ENCODE data around the gene LUC7L. TPM values are rescaled to one million over a fixed set of nuclear protein-coding genes. Genes with fewer than 3 reads are reported as not detected.
"Not testable (repeated sequence)": the region's sequence is repeated elsewhere in the genome, so short reads cannot be mapped to it uniquely, and the experiment has no call there.

The LUC7L gene
- total RNA-seq, 1 donor from 2014 or later: 87.9 TPM

DNA sequence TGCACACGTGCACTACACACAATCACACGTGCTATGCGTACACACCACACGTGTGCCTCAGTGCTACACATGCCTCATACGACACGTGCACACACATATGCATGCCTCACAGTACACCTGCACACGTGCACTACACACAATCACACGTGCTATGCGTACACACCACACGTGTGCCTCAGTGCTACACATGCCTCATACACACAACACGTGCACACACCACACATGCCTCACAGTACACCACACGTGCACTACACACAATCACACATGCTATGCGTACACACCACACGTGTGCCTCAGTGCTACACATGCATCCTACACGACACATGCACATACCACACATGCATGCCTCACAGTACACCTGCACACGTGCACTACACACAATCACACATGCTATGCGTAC lies 38.3 kb upstream of the LUC7L start:
- H3K27ac Mint-ChIP-seq: not testable (repeated sequence)

DNA sequence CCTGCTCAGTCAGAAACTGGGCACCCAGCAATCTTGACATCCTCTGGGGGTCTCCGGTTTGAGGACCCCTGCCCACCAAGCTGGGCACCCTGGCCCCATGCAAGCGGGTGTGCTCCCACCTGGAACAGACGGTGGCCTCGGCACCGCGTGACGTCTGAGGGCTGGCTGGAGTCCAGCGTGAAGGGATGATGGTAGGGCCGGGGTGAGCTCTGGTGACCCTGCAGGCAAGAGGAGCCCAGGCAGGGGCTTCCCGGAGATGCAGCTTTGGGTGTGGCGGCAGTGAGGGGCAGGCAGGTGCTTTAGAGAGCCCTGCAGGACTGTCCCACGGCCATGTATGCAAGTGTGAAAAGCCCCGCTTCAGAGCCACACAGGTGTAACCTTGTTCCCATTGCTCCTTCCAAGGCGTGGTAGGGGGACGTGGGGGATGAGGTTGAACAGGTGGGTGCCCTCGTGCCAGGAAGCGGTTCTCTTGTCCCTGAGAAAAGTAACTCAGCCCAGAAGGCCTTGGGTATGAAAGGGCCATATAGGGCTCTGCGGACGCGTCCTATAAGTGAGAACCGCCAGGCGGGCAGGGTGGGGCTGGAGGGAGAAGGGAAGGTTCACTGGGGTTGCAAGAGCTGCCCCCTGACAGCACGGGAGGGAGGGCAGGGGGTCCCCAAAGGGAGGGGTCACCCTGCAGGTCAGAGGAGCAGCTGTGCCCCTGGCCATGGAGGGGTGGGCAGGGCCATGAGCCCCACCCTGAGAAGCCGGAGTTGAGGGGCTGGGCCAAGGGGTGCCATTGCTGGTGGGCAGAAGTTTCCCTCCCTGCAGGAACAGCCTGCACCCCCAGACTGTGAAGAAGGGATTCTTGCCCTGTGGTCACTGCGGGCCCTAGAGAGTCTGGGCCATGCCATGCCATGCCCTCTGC lies 37.3 kb upstream of the LUC7L start:
- H3K9me3 Mint-ChIP-seq: no peaks in the 10 kb centered on the region
- no peak overlapping the region for H3K27ac Mint-ChIP-seq
- intact Hi-C loops (cut with micrococcal nuclease): no loop called here
- no peak overlapping the region for H3K4me3 Mint-ChIP-seq
- H3K4me1 Mint-ChIP-seq: no peaks in the 10 kb centered on the region
- H3K36me3 Mint-ChIP-seq (ENCODE audit: low read depth): no peaks in the 10 kb centered on the region
- no peaks in the 10 kb centered on the region for H3K27me3 Mint-ChIP-seq
- no peak for DNase-seq

More for the DNA sequence above, 38.3 kb upstream of the LUC7L start:
- H3K4me1 Mint-ChIP-seq; intact Hi-C loops (cut with micrococcal nuclease); H3K27me3 Mint-ChIP-seq; H3K36me3 Mint-ChIP-seq (ENCODE audit: low read depth); H3K9me3 Mint-ChIP-seq; DNase-seq; H3K4me3 Mint-ChIP-seq: not testable (repeated sequence)

DNA sequence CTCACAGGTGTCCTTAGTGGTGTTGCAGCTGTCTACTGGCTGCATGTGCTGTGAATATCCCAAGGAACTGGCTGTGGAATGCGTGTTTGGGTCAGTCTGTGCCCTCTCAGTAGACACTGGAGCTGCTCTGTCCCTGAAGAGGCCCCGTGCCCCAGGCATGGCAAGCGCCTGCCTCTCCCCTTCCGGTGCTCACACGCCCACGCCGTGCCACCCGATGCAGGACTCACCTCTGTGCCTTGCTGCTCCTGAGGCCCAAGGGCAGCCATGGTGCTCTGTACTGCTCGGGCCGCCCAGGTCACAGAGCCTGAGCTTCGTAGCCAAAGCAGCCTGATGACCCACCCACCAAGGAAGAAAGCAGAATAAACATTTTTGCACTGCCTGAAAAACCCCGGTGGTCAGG lies 36.5 kb upstream of the LUC7L start:
- H3K4me3 Mint-ChIP-seq: no peak overlapping the region
- H3K27me3 Mint-ChIP-seq: no peaks in the 10 kb centered on the region
- no peak overlapping the region for H3K27ac Mint-ChIP-seq
- H3K9me3 Mint-ChIP-seq: no peaks in the 10 kb centered on the region
- intact Hi-C loops (cut with micrococcal nuclease): no loop called here
- DNase-seq: no peak
- H3K36me3 Mint-ChIP-seq (ENCODE audit: low read depth): no peaks in the 10 kb centered on the region
- H3K4me1 Mint-ChIP-seq: no peaks in the 10 kb centered on the region

DNA sequence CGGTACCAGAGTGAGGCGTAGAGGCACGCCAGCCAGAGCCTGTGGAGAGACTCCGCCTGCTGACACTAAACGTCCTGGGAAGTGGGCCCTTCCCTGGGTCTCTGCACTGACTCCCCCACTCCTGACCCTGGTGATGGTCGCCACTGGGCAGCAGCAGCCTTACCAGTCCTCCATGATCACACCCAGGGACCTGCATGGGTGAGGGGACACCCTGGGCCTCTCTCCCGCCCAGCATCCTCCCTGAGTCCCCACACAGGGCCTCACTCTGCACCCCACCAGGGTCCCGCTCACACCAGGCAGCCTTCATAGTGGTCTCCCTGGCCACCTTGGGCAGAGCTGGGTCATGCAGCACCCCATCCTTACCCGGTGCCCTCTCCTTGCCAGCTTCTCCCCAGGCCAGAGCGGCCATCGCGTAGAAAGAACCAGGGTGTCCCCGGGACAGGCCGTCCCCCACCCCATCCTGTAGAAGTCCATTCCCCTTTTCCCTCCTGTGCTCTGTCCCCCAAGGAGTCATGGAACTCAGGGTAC lies 35.8 kb upstream of the LUC7L start:
- no peak for DNase-seq
- intact Hi-C loops (cut with micrococcal nuclease): no loop called here
- no peaks in the 10 kb centered on the region for H3K4me1 Mint-ChIP-seq
- H3K9me3 Mint-ChIP-seq: no peaks in the 10 kb centered on the region
- H3K27me3 Mint-ChIP-seq: no peaks in the 10 kb centered on the region
- no peaks in the 10 kb centered on the region for H3K36me3 Mint-ChIP-seq (ENCODE audit: low read depth)
- no peak overlapping the region for H3K4me3 Mint-ChIP-seq
- no peak overlapping the region for H3K27ac Mint-ChIP-seq

DNA sequence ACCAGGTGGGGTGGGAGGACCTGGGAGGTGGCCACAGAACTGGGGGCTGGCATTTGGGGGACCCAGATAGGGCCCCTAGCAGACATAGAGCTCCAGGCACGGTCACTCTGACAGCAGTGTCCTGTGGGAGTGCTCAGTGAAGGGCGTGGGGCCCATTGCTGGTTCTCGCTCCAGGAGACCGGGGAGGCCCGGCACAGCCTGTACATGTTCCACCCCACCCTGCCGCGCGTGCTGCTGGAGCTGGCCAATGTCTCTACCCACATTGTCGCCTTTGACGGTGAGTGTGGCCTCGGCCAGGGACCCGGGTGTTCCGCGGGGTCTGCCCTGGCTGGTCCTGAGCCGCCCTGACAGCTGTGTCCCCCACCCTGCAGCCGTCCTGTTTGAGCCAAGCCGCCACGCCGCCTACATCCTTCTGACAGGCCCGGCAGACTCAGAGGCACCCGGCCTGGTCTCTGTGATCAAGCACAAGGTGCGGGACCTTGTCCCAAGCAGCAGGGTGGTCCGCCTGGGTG lies 35.2 kb upstream of the LUC7L start:
- DNase-seq: no peak
- Mint-ChIP-seq H3K27ac (no peak overlapping the region), H3K9me3 (no peaks in the 10 kb centered on the region), H3K36me3 (ENCODE audit: low read depth) (no peaks in the 10 kb centered on the region), H3K27me3 (no peaks in the 10 kb centered on the region), H3K4me3 (no peak overlapping the region), H3K4me1 (no peaks in the 10 kb centered on the region)
- intact Hi-C loops (cut with micrococcal nuclease): no loop called here

DNA sequence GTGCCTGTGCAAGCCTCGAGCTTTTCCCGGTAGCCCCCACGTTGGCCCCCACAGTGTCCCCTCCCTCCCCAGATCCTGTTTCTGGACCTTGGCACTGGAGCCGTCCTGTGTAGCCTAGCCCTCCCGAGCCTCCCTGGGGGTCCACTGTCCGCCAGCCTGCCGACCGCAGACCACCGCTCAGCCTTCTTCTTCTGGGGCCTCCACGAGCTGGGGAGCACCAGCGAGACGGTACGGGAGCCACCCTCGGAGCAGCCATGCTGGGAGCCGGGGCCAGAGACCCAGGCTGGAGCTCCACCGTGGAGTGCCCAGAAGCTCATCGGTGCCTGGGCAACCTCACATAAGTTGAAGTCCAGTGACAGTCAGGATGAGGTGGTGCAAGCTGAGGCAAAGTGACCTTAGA lies 34.7 kb upstream of the LUC7L start:
- Mint-ChIP-seq H3K4me3 (no peak overlapping the region), H3K27ac (no peak overlapping the region), H3K9me3 (no peaks in the 10 kb centered on the region), H3K27me3 (no peaks in the 10 kb centered on the region), H3K36me3 (ENCODE audit: low read depth) (no peaks in the 10 kb centered on the region), H3K4me1 (no peaks in the 10 kb centered on the region)
- no peak for DNase-seq
- intact Hi-C loops (cut with micrococcal nuclease): no loop called here

DNA sequence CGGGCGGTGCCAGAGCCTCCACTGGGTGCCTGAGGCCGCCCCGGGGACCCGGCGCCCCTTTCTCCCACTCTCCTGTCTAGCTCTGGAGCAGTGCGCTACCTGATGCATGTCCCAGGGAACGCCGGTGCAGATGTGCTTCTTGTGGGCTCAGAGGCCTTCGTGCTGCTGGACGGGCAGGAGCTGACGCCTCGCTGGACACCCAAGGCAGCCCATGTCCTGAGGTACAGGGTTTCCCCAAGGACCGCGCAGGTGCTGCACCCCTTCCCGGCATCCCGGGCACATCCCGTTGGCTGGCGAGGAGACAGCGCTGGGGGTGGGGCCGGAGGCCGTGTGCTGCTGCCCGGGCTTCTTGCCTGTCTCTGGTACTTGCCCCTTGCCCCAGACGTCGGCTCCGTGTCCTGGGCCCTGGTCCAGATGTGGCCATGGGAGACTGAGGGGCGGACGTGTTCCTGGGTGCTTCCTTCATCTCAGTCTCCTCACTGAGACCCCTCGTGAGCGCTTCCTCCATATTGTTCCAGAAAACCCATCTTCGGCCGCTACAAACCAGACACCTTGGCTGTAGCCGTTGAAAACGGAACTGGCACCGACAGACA lies 34.0 kb upstream of the LUC7L start:
- H3K4me1 Mint-ChIP-seq: no peaks in the 10 kb centered on the region
- H3K4me3 Mint-ChIP-seq: no peak overlapping the region
- no peaks in the 10 kb centered on the region for H3K27me3 Mint-ChIP-seq
- no peaks in the 10 kb centered on the region for H3K9me3 Mint-ChIP-seq
- intact Hi-C loops (cut with micrococcal nuclease): no loop called here
- no peak for DNase-seq
- H3K27ac Mint-ChIP-seq: no peak overlapping the region
- no peaks in the 10 kb centered on the region for H3K36me3 Mint-ChIP-seq (ENCODE audit: low read depth)

DNA sequence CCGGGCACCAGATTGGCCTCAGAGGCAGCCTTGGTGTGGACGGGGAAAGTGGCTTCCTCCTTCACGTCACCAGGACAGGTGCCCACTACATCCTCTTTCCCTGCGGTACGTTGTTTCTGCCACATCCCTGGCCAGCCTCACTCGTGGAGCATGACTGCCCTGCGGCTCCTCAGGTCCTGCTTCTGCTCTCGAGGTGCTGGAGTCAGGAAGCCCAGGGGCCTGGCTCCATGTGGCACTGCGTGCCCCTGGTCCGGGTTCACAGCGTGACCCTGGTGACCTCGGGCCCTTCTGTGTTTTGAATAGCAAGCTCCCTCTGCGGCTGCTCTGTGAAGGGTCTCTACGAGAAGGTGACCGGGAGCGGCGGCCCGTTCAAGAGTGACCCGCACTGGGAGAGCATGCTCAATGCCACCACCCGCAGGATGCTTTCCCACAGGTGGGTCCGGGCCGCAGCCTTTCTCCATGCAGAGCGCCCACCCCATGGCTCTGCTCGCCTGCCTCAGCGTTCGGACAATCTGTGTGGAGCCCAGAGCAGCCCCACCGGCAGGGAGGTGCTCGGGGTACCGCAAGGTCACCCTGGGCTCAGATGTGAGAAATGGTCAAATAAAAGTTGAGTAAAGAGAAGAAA lies 33.0 kb upstream of the LUC7L start:
- Mint-ChIP-seq H3K4me1 (no peaks in the 10 kb centered on the region), H3K27ac (no peak overlapping the region), H3K9me3 (no peaks in the 10 kb centered on the region), H3K4me3 (no peak overlapping the region), H3K36me3 (ENCODE audit: low read depth) (no peaks in the 10 kb centered on the region), H3K27me3 (no peaks in the 10 kb centered on the region)
- intact Hi-C loops (cut with micrococcal nuclease): no loop called here
- DNase-seq: no peak

DNA sequence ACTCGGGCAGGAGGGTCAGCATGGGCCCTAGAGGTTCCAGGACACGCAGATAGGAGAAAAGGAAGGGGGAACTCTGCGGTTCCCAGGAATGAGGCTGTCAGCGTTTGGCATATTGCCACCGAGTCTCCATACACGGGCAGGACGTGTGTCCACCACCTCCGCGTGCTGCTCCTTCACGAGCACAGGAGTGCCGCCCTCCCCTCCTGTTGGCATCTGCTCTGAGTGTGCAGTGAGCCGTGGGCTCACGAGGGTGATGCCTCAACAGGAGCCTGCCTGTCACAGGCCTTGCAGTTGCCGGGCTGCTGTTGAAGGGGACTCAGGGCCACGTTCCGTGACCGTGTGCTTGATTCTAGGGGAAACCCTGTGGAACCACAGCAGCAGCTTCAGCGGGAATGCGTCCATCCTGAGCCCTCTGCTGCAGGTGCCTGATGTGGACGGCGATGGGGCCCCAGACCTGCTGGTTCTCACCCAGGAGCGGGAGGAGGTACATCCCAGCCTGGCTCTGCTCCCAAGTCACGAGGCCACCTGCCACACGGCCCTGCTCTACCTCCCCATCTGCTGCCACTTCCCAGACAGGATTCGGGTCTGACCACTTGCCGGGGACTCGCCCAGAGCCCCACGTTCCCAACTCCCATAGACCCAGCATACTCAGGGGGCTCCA lies 31.9 kb upstream of the LUC7L start:
- Mint-ChIP-seq H3K9me3 (no peaks in the 10 kb centered on the region), H3K4me3 (no peak overlapping the region), H3K27me3 (no peaks in the 10 kb centered on the region), H3K4me1 (no peaks in the 10 kb centered on the region), H3K36me3 (ENCODE audit: low read depth) (peaks cover under 1% of the 10 kb centered on the region), H3K27ac (no peak overlapping the region)
- no peak for DNase-seq
- intact Hi-C loops (cut with micrococcal nuclease): no loop called here

DNA sequence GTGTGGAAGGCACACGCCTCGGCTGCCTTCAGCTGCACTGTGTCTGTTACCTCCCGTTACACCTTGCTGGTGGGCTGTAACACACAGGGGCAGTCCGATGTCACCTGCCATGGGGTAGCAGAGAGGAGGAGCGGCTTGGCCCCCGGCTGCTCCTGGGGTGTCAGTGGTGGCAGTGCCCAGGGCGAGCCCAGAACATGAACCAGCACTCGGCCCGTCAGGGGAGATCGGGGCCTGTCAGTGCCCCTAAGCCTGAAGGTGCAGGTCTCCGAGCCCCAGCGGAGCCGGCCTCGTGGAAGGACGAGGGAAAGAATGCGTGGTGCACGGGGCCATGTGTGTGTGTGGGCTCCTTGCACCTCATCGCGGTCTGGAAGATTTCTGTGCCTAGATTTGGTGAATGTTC lies 31.1 kb upstream of the LUC7L start:
- intact Hi-C loops (cut with micrococcal nuclease): no loop called here
- Mint-ChIP-seq H3K27ac (no peak overlapping the region), H3K9me3 (no peaks in the 10 kb centered on the region), H3K4me1 (peaks cover 2% of the 10 kb centered on the region), H3K36me3 (ENCODE audit: low read depth) (peaks cover 5% of the 10 kb centered on the region), H3K4me3 (no peak overlapping the region), H3K27me3 (no peaks in the 10 kb centered on the region)
- no peak for DNase-seq

DNA sequence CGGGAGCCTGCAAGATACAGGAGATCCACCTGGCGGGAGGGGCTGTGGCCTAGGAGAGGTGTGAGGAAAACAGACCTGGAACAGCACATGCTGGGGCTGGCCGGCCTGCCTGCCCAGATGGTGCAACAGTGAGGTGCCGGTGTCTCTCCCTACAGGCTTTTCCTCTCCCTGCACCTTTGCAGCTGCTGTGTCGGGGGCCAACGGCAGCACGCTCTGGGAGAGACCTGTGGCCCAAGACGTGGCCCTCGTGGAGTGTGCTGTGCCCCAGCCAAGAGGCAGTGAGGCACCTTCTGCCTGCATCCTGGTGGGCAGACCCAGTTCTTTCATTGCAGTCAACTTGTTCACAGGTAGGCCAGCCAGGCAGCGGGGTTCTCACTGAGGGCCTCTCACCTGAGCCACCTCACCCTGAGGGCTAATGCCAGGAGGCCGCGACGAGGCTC lies 30.6 kb upstream of the LUC7L start:
- intact Hi-C loops (cut with micrococcal nuclease): no loop called here
- Mint-ChIP-seq H3K9me3 (no peaks in the 10 kb centered on the region), H3K36me3 (ENCODE audit: low read depth) (peaks cover 8% of the 10 kb centered on the region), H3K4me3 (no peak overlapping the region), H3K27ac (no peak overlapping the region), H3K4me1 (peaks cover 4% of the 10 kb centered on the region), H3K27me3 (no peaks in the 10 kb centered on the region)
- DNase-seq: no peak

DNA sequence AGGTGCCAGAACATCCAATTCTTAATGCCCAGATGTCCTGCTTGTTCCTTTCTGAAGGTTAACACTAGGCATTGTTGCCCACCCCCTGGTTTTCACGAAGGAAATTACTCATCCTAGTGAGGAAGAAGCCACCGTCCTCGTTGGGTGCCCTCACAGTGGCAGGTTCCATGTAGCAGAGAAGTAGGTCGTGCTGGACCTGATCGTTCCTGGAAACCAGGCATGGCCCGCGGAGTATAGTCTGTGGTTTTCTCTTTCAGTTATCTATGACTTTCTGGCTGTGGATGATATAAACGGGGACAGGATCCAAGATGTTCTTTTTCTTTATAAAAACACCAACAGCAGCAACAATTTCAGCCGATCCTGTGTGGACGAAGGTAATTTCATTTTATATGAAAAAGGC lies 30.0 kb upstream of the LUC7L start:
- no peak for DNase-seq
- Mint-ChIP-seq H3K4me3 (no peak overlapping the region), H3K36me3 (ENCODE audit: low read depth) (peaks cover 8% of the 10 kb centered on the region), H3K27me3 (no peaks in the 10 kb centered on the region), H3K4me1 (peaks cover 5% of the 10 kb centered on the region), H3K27ac (no peak overlapping the region), H3K9me3 (no peaks in the 10 kb centered on the region)
- intact Hi-C loops (cut with micrococcal nuclease): no loop called here

DNA sequence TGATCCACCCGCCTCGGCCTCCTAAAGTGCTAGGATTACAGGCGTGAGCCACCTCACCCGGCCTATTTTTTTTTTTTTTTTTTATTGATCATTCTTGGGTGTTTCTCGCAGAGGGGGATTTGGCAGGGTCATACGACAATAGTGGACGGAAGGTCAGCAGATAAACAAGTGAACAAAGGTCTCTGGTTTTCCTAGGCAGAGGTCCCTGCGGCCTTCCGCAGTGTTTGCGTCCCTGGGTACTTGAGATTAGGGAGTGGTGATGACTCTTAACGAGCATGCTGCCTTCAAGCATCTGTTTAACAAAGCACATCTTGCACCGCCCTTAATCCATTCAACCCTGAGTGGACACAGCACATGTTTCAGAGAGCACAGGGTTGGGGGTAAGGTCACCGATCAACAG lies 28.8 kb upstream of the LUC7L start:
- DNase-seq; H3K4me3 Mint-ChIP-seq; H3K27ac Mint-ChIP-seq; intact Hi-C loops (cut with micrococcal nuclease); H3K36me3 Mint-ChIP-seq (ENCODE audit: low read depth); H3K27me3 Mint-ChIP-seq; H3K9me3 Mint-ChIP-seq: not testable (repeated sequence)
- H3K4me1 Mint-ChIP-seq: peaks cover 11% of the 10 kb centered on the region
